Thoracic aorta (tissue), 2 donors: Measurements from ENCODE around the gene SH2B3. TPM values are rescaled to one million over a fixed set of nuclear protein-coding genes. Genes with fewer than 3 reads are reported as not detected.
"Not testable (repeated sequence)": the region's sequence is repeated elsewhere in the genome, so short reads cannot be mapped to it uniquely, and the experiment has no call there.

Experiments
- ATAC-seq: fragments of 150-250 bp; one replicate; pipeline ENCODE4 v1.8.0; 2017; ENCODE audit warnings: low read depth; ENCODE audit not compliant: insufficient number of reproducible peaks, low FRiP score
- DNase-seq: peaks from one replicate; pipeline ENCODE4 v3.0.0-alpha.2; 2020; ENCODE audit warnings: low spot score
- H3K27ac ChIP-seq, 2 donors: fragments of 200-600 bp; sonication (generic); 1 replicate in 1 of 2; 2 replicates in 1 of 2; pipeline ENCODE4 v1.5.1; 2016; ENCODE audit warnings: mild to moderate bottlenecking in 2 of 2, moderate library complexity in 2 of 2
- H3K27me3 ChIP-seq: fragments of 200-600 bp; sonication (generic); replicated peaks from 2 replicates; pipeline ENCODE4 v1.6.0; 2016; ENCODE audit warnings: mild to moderate bottlenecking; ENCODE audit not compliant: insufficient read depth
- H3K36me3 ChIP-seq: fragments of 200-600 bp; sonication (generic); one replicate; pipeline ENCODE4 v1.5.1; 2016
- H3K4me1 ChIP-seq, 2 donors: fragments of 200-600 bp; sonication (generic); 1 replicate in 1 of 2; 2 replicates in 1 of 2; pipeline versions ENCODE4 v1.5.1 to v1.6.0; 2016; ENCODE audit warnings: low read depth in 2 of 2, mild to moderate bottlenecking in 1 of 2; ENCODE audit not compliant: control insufficient read depth in 1 of 2
- H3K4me3 ChIP-seq: fragments of 200-600 bp; sonication (generic); 2 replicates; pipeline ENCODE4 v1.5.1; 2016; ENCODE audit warnings: mild to moderate bottlenecking
- H3K9me3 ChIP-seq: fragments of 200-600 bp; sonication (generic); 2 replicates; pipeline ENCODE4 v1.5.1; 2016
- CTCF ChIP-seq: fragments of 200-600 bp; sonication (generic); IDR thresholded peaks from one replicate; pipeline ENCODE4 v1.5.1; 2019; ENCODE audit warnings: antibody characterized with exemption
- total RNA-seq, 2 donors: library from RNA; depleted of rRNA; stranded (reverse); fragments of >200 nt; gene quantifications; one replicate each; pipeline versions ENCODE4 v1.1.0 to v1.2.3, GENCODE V29; 2016

Gene SH2B3
- total RNA-seq, 2 donors from 2014 or later, result 48.6 to 117 TPM

DNA sequence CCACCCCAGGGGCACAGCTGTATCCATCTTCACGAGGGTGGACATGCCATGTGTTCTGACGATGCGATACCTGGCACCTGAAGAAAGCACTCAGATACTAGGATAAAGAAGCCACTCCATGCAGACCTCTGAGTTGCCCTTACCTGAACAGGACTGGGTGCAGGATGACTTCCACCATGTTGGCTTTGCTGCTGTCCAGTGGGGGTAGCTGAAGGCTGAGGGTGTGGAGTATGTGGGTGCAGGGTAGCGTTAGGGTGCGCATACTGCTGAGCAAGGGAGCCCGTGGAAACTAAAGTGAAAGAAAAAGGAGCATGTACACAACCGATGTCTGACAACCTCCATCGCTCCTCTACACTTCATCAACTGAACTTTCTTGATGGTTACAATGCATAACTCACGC is 51.3 kb downstream of the SH2B3 start:
- DNase-seq, result no peak
- peaks cover 49% of the 10 kb centered on the region for H3K36me3 ChIP-seq

GRCh38 chr12:111457577-111457976 is 51.9 kb downstream of the SH2B3 start:
- Histone ChIP-seq H3K36me3 (peaks cover 49% of the 10 kb centered on the region), H3K4me1 (peaks cover 0 to 5% of the 10 kb centered on the region in 2 donors), H3K27me3 (no peaks in the 10 kb centered on the region), H3K9me3 (no peaks in the 10 kb centered on the region), H3K27ac (no peak overlapping the region), H3K4me3 (no peak overlapping the region)
- ATAC-seq (no peak), DNase-seq (no peak)
- TF ChIP-seq CTCF, result no peak

More for the DNA sequence above, 51.3 kb downstream of the SH2B3 start:
- Histone ChIP-seq H3K4me1 (peaks cover 0 to 5% of the 10 kb centered on the region in 2 donors), H3K9me3 (no peaks in the 10 kb centered on the region), H3K27me3 (no peaks in the 10 kb centered on the region), H3K27ac (no peak overlapping the region), H3K4me3 (no peak overlapping the region)
- no peak for ATAC-seq
- no peak for TF ChIP-seq CTCF

DNA sequence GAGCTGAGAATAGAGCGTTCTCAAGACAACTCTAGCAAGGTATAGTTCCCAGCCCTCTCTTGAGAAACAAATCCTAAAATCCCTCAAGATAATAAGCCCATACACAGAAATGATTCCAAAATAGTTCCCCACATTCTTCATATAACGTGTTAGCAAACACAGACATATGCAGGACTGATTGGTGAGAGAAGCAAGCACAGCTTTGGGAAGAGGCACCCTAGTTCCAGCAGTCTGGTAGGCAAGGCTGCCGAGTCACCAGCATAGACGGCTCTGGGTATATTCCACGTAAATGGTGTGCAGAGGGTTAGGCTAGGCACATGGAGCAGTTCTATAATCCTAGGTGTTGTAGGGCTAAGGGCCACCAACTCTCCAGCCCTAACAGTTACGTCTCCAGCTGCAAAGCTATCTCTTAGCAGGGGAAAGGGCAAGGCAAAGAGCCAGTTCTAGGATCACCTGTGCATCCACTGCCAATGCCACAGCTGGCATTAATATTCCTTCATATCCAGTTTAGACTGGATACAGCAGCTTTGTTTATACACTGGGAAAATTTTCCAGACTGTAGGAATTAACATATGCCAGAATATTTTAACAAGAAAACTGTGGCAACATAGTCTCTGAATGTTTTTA is 52.9 kb downstream of the SH2B3 start:
- no peak for TF ChIP-seq CTCF
- DNase-seq (no peak), ATAC-seq (no peak)
- peaks cover 42% of the 10 kb centered on the region for H3K36me3 ChIP-seq
- H3K9me3 ChIP-seq, result no peaks in the 10 kb centered on the region
- no peak overlapping the region for H3K27ac ChIP-seq
- peaks cover 0 to 5% of the 10 kb centered on the region in 2 donors for H3K4me1 ChIP-seq
- no peaks in the 10 kb centered on the region for H3K27me3 ChIP-seq
- H3K4me3 ChIP-seq, result no peak overlapping the region

DNA sequence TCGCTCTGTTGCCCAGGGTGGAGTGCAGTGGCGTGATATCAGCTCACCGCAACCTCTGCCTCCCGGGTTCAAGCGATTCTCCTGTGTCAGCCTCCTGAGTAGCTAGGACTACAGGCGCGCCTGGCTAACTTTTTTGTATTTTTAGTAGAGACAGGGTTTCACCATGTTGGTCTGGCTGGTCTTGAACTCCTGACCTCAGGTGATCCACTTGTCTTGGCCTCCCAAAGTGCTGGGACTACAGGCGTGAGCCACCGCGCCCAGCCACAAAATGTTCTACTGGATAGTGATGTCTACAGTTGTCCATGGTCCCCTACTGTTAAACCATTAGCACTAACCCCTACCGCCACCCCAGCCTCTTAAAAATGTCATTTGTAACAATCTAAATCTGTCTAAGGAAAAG is 54.4 kb downstream of the SH2B3 start:
- peaks cover 27% of the 10 kb centered on the region for H3K36me3 ChIP-seq

GRCh38 chr12:111462210-111462769 is 56.6 kb downstream of the SH2B3 start:
- Histone ChIP-seq H3K27me3 (no peaks in the 10 kb centered on the region), H3K4me1 (peaks cover 0 to 5% of the 10 kb centered on the region in 2 donors), H3K4me3 (no peak overlapping the region), H3K27ac (no peak overlapping the region), H3K9me3 (no peaks in the 10 kb centered on the region), H3K36me3 (peaks cover 11% of the 10 kb centered on the region)
- no peak for TF ChIP-seq CTCF
- DNase-seq (no peak), ATAC-seq (no peak)

More for the DNA sequence above, 54.4 kb downstream of the SH2B3 start:
- DNase-seq, H3K4me1 ChIP-seq, H3K27ac ChIP-seq, H3K9me3 ChIP-seq, H3K27me3 ChIP-seq, ATAC-seq, H3K4me3 ChIP-seq: not testable (repeated sequence)
